Gastroesophageal sphincter (tissue), 3 donors: ENCODE data around the gene PPL.

Experiments used
- EP300 ChIP-seq: sonication (generic); formaldehyde crosslinking; IDR thresholded peaks from one replicate; pipeline ENCODE4 v1.6.1; 2017; ENCODE audit warnings: antibody characterized with exemption, mild to moderate bottlenecking
- POLR2A ChIP-seq, 2 donors: fragments of 450-650 bp; IDR thresholded peaks; one replicate each; pipeline ENCODE4 v1.6.1; 2017; ENCODE audit warnings: antibody characterized with exemption in 2 of 2, mild to moderate bottlenecking in 2 of 2, moderate library complexity in 1 of 2
- POLR2AphosphoS5 ChIP-seq: sonication (generic); formaldehyde crosslinking; IDR thresholded peaks from one replicate; pipeline ENCODE4 v1.6.1; 2017; ENCODE audit warnings: antibody characterized with exemption
- TF ChIP-seq, protein P1 (sequence below), 4 experiments: fragments of 200-600 bp in 2 of 4; fragments of 450-650 bp in 2 of 4; sonication (generic) in 1 of 4; IDR thresholded peaks; one replicate each; pipeline ENCODE4 v1.5.1; 2017 to 2019; ENCODE audit warnings: antibody characterized with exemption in 4 of 4, mild to moderate bottlenecking in 2 of 4, moderate library complexity in 2 of 4

GRCh38 chr16:4882000-4882632 lies 54.8 kb downstream of the PPL start:
- TF ChIP-seq, protein P1, sequence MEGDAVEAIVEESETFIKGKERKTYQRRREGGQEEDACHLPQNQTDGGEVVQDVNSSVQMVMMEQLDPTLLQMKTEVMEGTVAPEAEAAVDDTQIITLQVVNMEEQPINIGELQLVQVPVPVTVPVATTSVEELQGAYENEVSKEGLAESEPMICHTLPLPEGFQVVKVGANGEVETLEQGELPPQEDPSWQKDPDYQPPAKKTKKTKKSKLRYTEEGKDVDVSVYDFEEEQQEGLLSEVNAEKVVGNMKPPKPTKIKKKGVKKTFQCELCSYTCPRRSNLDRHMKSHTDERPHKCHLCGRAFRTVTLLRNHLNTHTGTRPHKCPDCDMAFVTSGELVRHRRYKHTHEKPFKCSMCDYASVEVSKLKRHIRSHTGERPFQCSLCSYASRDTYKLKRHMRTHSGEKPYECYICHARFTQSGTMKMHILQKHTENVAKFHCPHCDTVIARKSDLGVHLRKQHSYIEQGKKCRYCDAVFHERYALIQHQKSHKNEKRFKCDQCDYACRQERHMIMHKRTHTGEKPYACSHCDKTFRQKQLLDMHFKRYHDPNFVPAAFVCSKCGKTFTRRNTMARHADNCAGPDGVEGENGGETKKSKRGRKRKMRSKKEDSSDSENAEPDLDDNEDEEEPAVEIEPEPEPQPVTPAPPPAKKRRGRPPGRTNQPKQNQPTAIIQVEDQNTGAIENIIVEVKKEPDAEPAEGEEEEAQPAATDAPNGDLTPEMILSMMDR (IDR thresholded peaks at IDR 0.05), result no peak
- TF ChIP-seq POLR2A (IDR thresholded peaks at IDR 0.05), result no peak
- TF ChIP-seq EP300, result no peak
- TF ChIP-seq POLR2AphosphoS5, result no peak
